ENCODE results near the gene CCR7.

DNA sequence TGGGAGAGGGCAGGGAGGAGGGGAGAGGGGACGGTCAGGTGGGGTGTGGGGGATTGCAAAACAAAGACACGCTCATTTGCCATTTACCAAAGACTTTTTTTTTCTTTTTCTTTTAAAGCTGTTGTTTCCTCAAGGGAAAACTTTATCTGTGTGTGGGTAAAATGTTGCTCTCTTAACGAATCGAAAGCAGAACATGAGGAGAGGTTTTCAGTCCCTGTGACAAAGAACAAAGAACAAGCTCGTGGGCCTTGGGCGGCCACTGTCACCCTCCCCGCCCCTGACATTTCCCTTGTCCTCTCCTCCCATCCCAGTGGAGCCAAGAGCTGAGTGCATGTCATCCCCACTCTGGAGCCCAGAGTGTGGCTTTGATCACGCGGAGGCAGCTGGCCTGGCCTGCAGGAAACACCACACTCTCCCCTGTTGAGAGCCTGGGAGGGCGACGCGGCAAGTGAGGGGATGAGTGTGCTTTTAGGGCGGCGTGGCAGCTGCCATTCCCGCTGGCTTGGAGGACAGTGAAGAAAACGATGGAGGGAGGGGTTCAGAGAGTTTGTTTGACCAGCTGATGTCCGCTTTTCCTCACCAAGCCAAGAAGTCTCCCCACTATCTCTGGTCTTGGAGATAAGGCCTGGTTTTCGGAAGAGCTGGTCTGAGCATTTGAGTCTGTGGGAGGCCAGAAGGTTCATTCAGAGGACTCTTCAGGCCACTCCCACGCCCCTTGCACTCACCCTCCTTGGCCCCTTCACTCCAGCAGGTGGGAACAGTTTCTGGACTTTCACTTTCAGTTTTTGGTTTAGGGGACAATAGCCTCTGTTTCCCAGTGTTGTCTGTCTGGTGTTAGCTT lies 11.4 kb downstream of the CCR7 start:
- TF ChIP-seq POLR2A (IDR thresholded peaks at IDR 0.05; ENCODE audit: control extremely low read depth in 1 of 2, low read depth in 2 of 2, low read length in 2 of 2), result no peak
- TF ChIP-seq CTCF (IDR thresholded peaks at IDR 0.05; ENCODE audit: control extremely low read depth in 1 of 3, insufficient read depth in 1 of 3, low read depth in 1 of 3, low read length in 3 of 3), result no peak
- TF ChIP-seq, protein P1, sequence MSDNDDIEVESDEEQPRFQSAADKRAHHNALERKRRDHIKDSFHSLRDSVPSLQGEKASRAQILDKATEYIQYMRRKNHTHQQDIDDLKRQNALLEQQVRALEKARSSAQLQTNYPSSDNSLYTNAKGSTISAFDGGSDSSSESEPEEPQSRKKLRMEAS (IDR thresholded peaks at IDR 0.05), result no peak
- TF ChIP-seq POLR2AphosphoS5 (IDR thresholded peaks at IDR 0.05; ENCODE audit: low read depth, low read length), result no peak
